CD4-positive, CD25-positive, alpha-beta regulatory T cell (primary cell): Measurements from ENCODE around the gene ARHGAP28. TPM values are rescaled to one million over a fixed set of nuclear protein-coding genes. Genes with fewer than 3 reads are reported as not detected.

Experiments
- ATAC-seq, 2 donors: fragments of 150-1000 bp; cut with Tn5 transposase; one replicate each; pipeline ENCODE4 v1.10.0; 2021; ENCODE audit warnings: low read depth in 2 of 2, moderate number of reproducible peaks in 2 of 2, moderate library complexity in 1 of 2
- DNase-seq, 3 donors: peaks; one replicate each; pipeline versions ENCODE4 v3.0.0 to v3.0.0-alpha.2; 2012 to 2022; ENCODE audit warnings: mixed read lengths in 1 of 3
- H3K27ac ChIP-seq: one replicate; pipeline ENCODE4 v1.7.0; 2013; ENCODE audit warnings: mild to moderate bottlenecking, low read length; ENCODE audit not compliant: insufficient read depth, poor library complexity, severe bottlenecking
- H3K27me3 ChIP-seq: one replicate; pipeline ENCODE4 v1.7.0; 2013; ENCODE audit warnings: low read length; ENCODE audit not compliant: control insufficient read depth, insufficient read depth
- H3K36me3 ChIP-seq: one replicate; pipeline ENCODE4 v1.7.0; 2013; ENCODE audit warnings: mild to moderate bottlenecking, low read length, moderate library complexity; ENCODE audit not compliant: control insufficient read depth, insufficient read depth
- H3K4me1 ChIP-seq: 2 replicates; pipeline ENCODE4 v1.7.0; 2013; ENCODE audit warnings: mild to moderate bottlenecking, low read length; ENCODE audit not compliant: insufficient read depth, control insufficient read depth, poor library complexity, severe bottlenecking
- H3K4me3 ChIP-seq: one replicate; pipeline ENCODE4 v1.7.0; 2013; ENCODE audit warnings: low read depth, mild to moderate bottlenecking, low read length, moderate library complexity
- H3K9me3 ChIP-seq, 2 experiments: 1 replicate in 1 of 2; 2 replicates in 1 of 2; pipeline ENCODE4 v1.7.0; 2013; ENCODE audit warnings: low read length in 2 of 2, mild to moderate bottlenecking in 1 of 2, moderate library complexity in 1 of 2; ENCODE audit not compliant: control insufficient read depth in 2 of 2
- H3K27ac Mint-ChIP-seq, 3 donors: one replicate each; pipeline ENCODE4 v1.8.0; 2020 to 2022; ENCODE audit warnings: mild to moderate bottlenecking in 3 of 3, mixed read lengths in 3 of 3, moderate library complexity in 2 of 3
- H3K27me3 Mint-ChIP-seq: one replicate; pipeline ENCODE4 v1.8.0; 2022; ENCODE audit warnings: mild to moderate bottlenecking, mixed read lengths
- H3K36me3 Mint-ChIP-seq: one replicate; pipeline ENCODE4 v1.8.0; 2020; ENCODE audit warnings: mixed read lengths
- H3K4me1 Mint-ChIP-seq, 4 donors: one replicate each; pipeline ENCODE4 v1.8.0; 2020 to 2022; ENCODE audit warnings: mixed read lengths in 4 of 4, mild to moderate bottlenecking in 1 of 4
- H3K4me3 Mint-ChIP-seq, 4 donors: one replicate each; pipeline ENCODE4 v1.8.0; 2020 to 2022; ENCODE audit warnings: mild to moderate bottlenecking in 4 of 4, mixed read lengths in 4 of 4, moderate library complexity in 3 of 4
- H3K9me3 Mint-ChIP-seq, 7 donors: one replicate each; pipeline ENCODE4 v1.8.0; 2020 to 2022; ENCODE audit warnings: mixed read lengths in 7 of 7, mild to moderate bottlenecking in 3 of 7, moderate library complexity in 2 of 7
- polyA plus RNA-seq, 4 donors: library from polyadenylated mRNA; unstranded; fragments of 300-500 nt; fragmentation: Illumina TruSeq; gene quantifications; one replicate each; pipeline ENCODE4 v1.2.3, GENCODE V29; 2021
- total RNA-seq: library from RNA; stranded (reverse); gene quantifications from one replicate; pipeline ENCODE4 v1.2.3, GENCODE V29; 2022

ARHGAP28 gene
- total and polyA plus RNA-seq, 5 donors from 2014 or later = not detected

- DNase-seq (no peak), ATAC-seq (no peak)
- Histone ChIP-seq H3K36me3 (no peaks in the 10 kb centered on the region), H3K9me3 (no peaks in the 10 kb centered on the region), H3K4me1 (no peaks in the 10 kb centered on the region), H3K4me3 (no peak overlapping the region), H3K27me3 (no peaks in the 10 kb centered on the region), H3K27ac (no peak overlapping the region)
- Mint-ChIP-seq H3K9me3 (peaks cover 0 to 8% (median 3%) of the 10 kb centered on the region in 7 donors), H3K27me3 (no peaks in the 10 kb centered on the region), H3K4me3 (no peak overlapping the region), H3K36me3 (no peaks in the 10 kb centered on the region), H3K27ac (no peak overlapping the region), H3K4me1 (no peaks in the 10 kb centered on the region)
Measured at GRCh38 chr18:6757931-6758330, 28.4 kb downstream of the ARHGAP28 start.

GRCh38 chr18:6759579-6759978 is 30.1 kb downstream of the ARHGAP28 start:
- no peak for ATAC-seq
- H3K4me1 ChIP-seq = no peaks in the 10 kb centered on the region
- Mint-ChIP-seq H3K4me3 (no peak overlapping the region), H3K27ac (no peak overlapping the region), H3K4me1 (no peaks in the 10 kb centered on the region), H3K36me3 (no peaks in the 10 kb centered on the region), H3K27me3 (no peaks in the 10 kb centered on the region), H3K9me3 (peaks cover 0 to 7% (median 3%) of the 10 kb centered on the region in 7 donors)
- no peaks in the 10 kb centered on the region for H3K27me3 ChIP-seq
- no peaks in the 10 kb centered on the region for H3K9me3 ChIP-seq
- no peak overlapping the region for H3K4me3 ChIP-seq
- H3K27ac ChIP-seq = no peak overlapping the region
- no peaks in the 10 kb centered on the region for H3K36me3 ChIP-seq
- no peak for DNase-seq

- Mint-ChIP-seq H3K4me3 (no peak overlapping the region), H3K27ac (no peak overlapping the region), H3K36me3 (no peaks in the 10 kb centered on the region), H3K9me3 (peaks cover 3 to 10% (median 6%) of the 10 kb centered on the region in 7 donors), H3K4me1 (no peaks in the 10 kb centered on the region), H3K27me3 (no peaks in the 10 kb centered on the region)
- Histone ChIP-seq H3K27ac (no peak overlapping the region), H3K4me3 (no peak overlapping the region), H3K27me3 (no peaks in the 10 kb centered on the region), H3K9me3 (no peaks in the 10 kb centered on the region), H3K4me1 (no peaks in the 10 kb centered on the region), H3K36me3 (no peaks in the 10 kb centered on the region)
- no peak for ATAC-seq
- DNase-seq = no peak
Measured at GRCh38 chr18:6763524-6763923, 34.0 kb downstream of the ARHGAP28 start.

GRCh38 chr18:6764382-6764781 is 34.9 kb downstream of the ARHGAP28 start:
- Histone ChIP-seq H3K4me1 (no peaks in the 10 kb centered on the region), H3K9me3 (no peaks in the 10 kb centered on the region), H3K27ac (no peak overlapping the region), H3K27me3 (no peaks in the 10 kb centered on the region), H3K4me3 (no peak overlapping the region), H3K36me3 (no peaks in the 10 kb centered on the region)
- H3K9me3 Mint-ChIP-seq = peaks cover 5 to 11% (median 9%) of the 10 kb centered on the region in 7 donors
- DNase-seq (no peak), ATAC-seq (no peak)
- no peaks in the 10 kb centered on the region for H3K36me3 Mint-ChIP-seq
- no peak overlapping the region for H3K27ac Mint-ChIP-seq
- no peaks in the 10 kb centered on the region for H3K4me1 Mint-ChIP-seq
- H3K4me3 Mint-ChIP-seq = no peak overlapping the region
- H3K27me3 Mint-ChIP-seq = no peaks in the 10 kb centered on the region

GRCh38 chr18:6773777-6774176 is 44.3 kb downstream of the ARHGAP28 start:
- no peak overlapping the region for H3K4me3 Mint-ChIP-seq
- DNase-seq (no peak), ATAC-seq (no peak)
- Histone ChIP-seq H3K27me3 (no peaks in the 10 kb centered on the region), H3K27ac (no peak overlapping the region), H3K4me3 (no peak overlapping the region), H3K36me3 (no peaks in the 10 kb centered on the region), H3K4me1 (no peaks in the 10 kb centered on the region), H3K9me3 (no peaks in the 10 kb centered on the region)
- no peaks in the 10 kb centered on the region for H3K4me1 Mint-ChIP-seq
- peaks cover 0 to 8% (median 2%) of the 10 kb centered on the region in 7 donors for H3K9me3 Mint-ChIP-seq
- no peaks in the 10 kb centered on the region for H3K36me3 Mint-ChIP-seq
- H3K27me3 Mint-ChIP-seq = no peaks in the 10 kb centered on the region
- no peak overlapping the region for H3K27ac Mint-ChIP-seq

- Histone ChIP-seq H3K4me3 (no peak overlapping the region), H3K36me3 (no peaks in the 10 kb centered on the region), H3K4me1 (no peaks in the 10 kb centered on the region), H3K27ac (no peak overlapping the region), H3K27me3 (no peaks in the 10 kb centered on the region), H3K9me3 (no peaks in the 10 kb centered on the region)
- peaks cover 0 to 6% (median 2%) of the 10 kb centered on the region in 7 donors for H3K9me3 Mint-ChIP-seq
- DNase-seq (no peak), ATAC-seq (no peak)
- H3K27ac Mint-ChIP-seq = no peak overlapping the region
- no peak overlapping the region for H3K4me3 Mint-ChIP-seq
- no peaks in the 10 kb centered on the region for H3K4me1 Mint-ChIP-seq
- no peaks in the 10 kb centered on the region for H3K27me3 Mint-ChIP-seq
- H3K36me3 Mint-ChIP-seq = no peaks in the 10 kb centered on the region
Measured at GRCh38 chr18:6775237-6775636, 45.7 kb downstream of the ARHGAP28 start.

- Histone ChIP-seq H3K36me3 (no peaks in the 10 kb centered on the region), H3K4me3 (no peak overlapping the region), H3K4me1 (no peaks in the 10 kb centered on the region), H3K27ac (no peak overlapping the region), H3K9me3 (no peaks in the 10 kb centered on the region), H3K27me3 (no peaks in the 10 kb centered on the region)
- no peaks in the 10 kb centered on the region for H3K4me1 Mint-ChIP-seq
- ATAC-seq = no peak
- H3K9me3 Mint-ChIP-seq = peaks cover 0 to 6% (median 2%) of the 10 kb centered on the region in 7 donors
- no peaks in the 10 kb centered on the region for H3K27me3 Mint-ChIP-seq
- H3K36me3 Mint-ChIP-seq = no peaks in the 10 kb centered on the region
- H3K27ac Mint-ChIP-seq = no peak overlapping the region
- DNase-seq = no peak
- peak overlapping the region in 1 of 4 donors; percentile 79 for H3K4me3 Mint-ChIP-seq
Measured at GRCh38 chr18:6775702-6776101, 46.2 kb downstream of the ARHGAP28 start.

GRCh38 chr18:6776188-6776587 is 46.7 kb downstream of the ARHGAP28 start:
- Mint-ChIP-seq H3K27ac (no peak overlapping the region), H3K4me1 (no peaks in the 10 kb centered on the region)
- no peak for ATAC-seq

More at GRCh38 chr18:6776188-6776587, 46.7 kb downstream of the ARHGAP28 start:
- DNase-seq = no peak
- Histone ChIP-seq H3K9me3 (no peaks in the 10 kb centered on the region), H3K4me1 (no peaks in the 10 kb centered on the region), H3K27me3 (no peaks in the 10 kb centered on the region), H3K27ac (no peak overlapping the region), H3K36me3 (no peaks in the 10 kb centered on the region), H3K4me3 (no peak overlapping the region)
- Mint-ChIP-seq H3K4me3 (peak overlapping the region in 1 of 4 donors; percentile 79), H3K27me3 (no peaks in the 10 kb centered on the region), H3K36me3 (no peaks in the 10 kb centered on the region), H3K9me3 (peaks cover 0 to 6% (median 2%) of the 10 kb centered on the region in 7 donors)
